Esophagus squamous epithelium (tissue), 5 donors: ENCODE data around the gene GNLY. TPM values are rescaled to one million over a fixed set of nuclear protein-coding genes. Genes with fewer than 3 reads are reported as not detected.
"Not testable (repeated sequence)": the region's sequence is repeated elsewhere in the genome, so short reads cannot be mapped to it uniquely, and the experiment has no call there.

Experiments
- DNase-seq: peaks from one replicate; lab custom pipeline; 2025; lab: John Stamatoyannopoulos, UW
- H3K27ac ChIP-seq, 4 donors: fragments of 200-600 bp; sonication (generic); one replicate each; pipeline ENCODE4 v1.5.1; 2016 to 2019; ENCODE audit warnings: mild to moderate bottlenecking in 1 of 4
- H3K27me3 ChIP-seq, 4 donors: fragments of 200-600 bp; sonication (generic); 1 replicate in 3 of 4; 2 replicates in 1 of 4; pipeline versions ENCODE4 v1.5.1 to v1.6.0; 2017 to 2021; ENCODE audit warnings: antibody characterized with exemption in 1 of 4
- H3K36me3 ChIP-seq, 3 donors: fragments of 200-600 bp; sonication (generic); one replicate each; pipeline ENCODE4 v1.5.1; 2016 to 2019
- H3K4me1 ChIP-seq, 3 donors: fragments of 200-600 bp; sonication (generic); one replicate each; pipeline ENCODE4 v1.5.1; 2017 to 2019
- H3K4me3 ChIP-seq, 4 donors: fragments of 200-600 bp; sonication (generic); 1 replicate in 3 of 4; 2 replicates in 1 of 4; pipeline ENCODE4 v1.5.1; 2016 to 2019; ENCODE audit warnings: mild to moderate bottlenecking in 2 of 4, moderate library complexity in 1 of 4
- H3K9me3 ChIP-seq, 3 donors: fragments of 200-600 bp; sonication (generic); one replicate each; pipeline ENCODE4 v1.5.1; 2016 to 2019
- POLR2A ChIP-seq, 4 donors: fragments of 450-650 bp; IDR thresholded peaks; one replicate each; pipeline ENCODE4 v1.6.1; 2017; ENCODE audit warnings: antibody characterized with exemption in 4 of 4, mild to moderate bottlenecking in 4 of 4, moderate library complexity in 3 of 4
- WGBS, 2 donors: methylation state at CpG; one replicate each; pipeline ENCODE4 v1.1.5; 2018; 5-methylcytosine and 5-hydroxymethylcytosine counted together
- intact Hi-C: fragments of 100-400 bp; cut with DNase I; formaldehyde crosslinking; loops from one replicate; pipeline ENCODE4 v1.15.0; 2022
- total RNA-seq, 4 donors: library from RNA; depleted of rRNA; stranded (reverse); fragments of >200 nt; gene quantifications; one replicate each; pipeline ENCODE4 v1.1.0, GENCODE V29; 2016
- TF ChIP-seq, protein P1 (sequence below), 6 experiments: fragments of 450-650 bp in 4 of 6; fragments of 200-600 bp in 2 of 6; sonication (generic) in 2 of 6; IDR thresholded peaks; one replicate each; pipeline ENCODE4 v1.5.1; 2016 to 2019; ENCODE audit warnings: antibody characterized with exemption in 6 of 6, mild to moderate bottlenecking in 4 of 6, moderate library complexity in 4 of 6
- donor health status: DM: yes; HTN: yes; CAD: no.

GNLY gene
- total RNA-seq, 4 donors from 2014 or later: 0.76 to 6.1 (median 2.1) TPM

DNA sequence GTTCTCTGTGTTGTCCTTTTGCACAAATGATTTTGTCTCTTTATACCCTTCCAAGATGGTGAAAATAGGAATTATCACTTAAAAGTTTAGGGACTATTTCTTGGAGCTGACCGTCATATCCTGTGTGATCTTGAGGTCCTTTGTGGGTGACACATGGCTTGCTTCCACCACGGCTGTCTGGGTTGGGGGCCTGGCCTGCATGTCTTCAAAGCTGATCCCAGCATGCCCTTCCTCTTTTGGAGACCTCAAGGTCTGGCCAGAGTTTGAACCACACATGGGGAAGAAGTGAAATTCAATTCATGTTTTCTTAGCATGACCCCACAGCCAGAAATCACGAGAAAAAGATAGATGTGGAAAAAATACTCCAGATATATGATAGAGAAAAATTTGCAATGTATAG is 40.2 kb upstream of the GNLY start:
- TF ChIP-seq, protein P1, sequence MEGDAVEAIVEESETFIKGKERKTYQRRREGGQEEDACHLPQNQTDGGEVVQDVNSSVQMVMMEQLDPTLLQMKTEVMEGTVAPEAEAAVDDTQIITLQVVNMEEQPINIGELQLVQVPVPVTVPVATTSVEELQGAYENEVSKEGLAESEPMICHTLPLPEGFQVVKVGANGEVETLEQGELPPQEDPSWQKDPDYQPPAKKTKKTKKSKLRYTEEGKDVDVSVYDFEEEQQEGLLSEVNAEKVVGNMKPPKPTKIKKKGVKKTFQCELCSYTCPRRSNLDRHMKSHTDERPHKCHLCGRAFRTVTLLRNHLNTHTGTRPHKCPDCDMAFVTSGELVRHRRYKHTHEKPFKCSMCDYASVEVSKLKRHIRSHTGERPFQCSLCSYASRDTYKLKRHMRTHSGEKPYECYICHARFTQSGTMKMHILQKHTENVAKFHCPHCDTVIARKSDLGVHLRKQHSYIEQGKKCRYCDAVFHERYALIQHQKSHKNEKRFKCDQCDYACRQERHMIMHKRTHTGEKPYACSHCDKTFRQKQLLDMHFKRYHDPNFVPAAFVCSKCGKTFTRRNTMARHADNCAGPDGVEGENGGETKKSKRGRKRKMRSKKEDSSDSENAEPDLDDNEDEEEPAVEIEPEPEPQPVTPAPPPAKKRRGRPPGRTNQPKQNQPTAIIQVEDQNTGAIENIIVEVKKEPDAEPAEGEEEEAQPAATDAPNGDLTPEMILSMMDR (IDR thresholded peaks at IDR 0.05): no peak
- TF ChIP-seq POLR2A (IDR thresholded peaks at IDR 0.05): no peak
- WGBS, 2 donors: 88% methylated on average over 3 of the region's 3 CpGs
- Histone ChIP-seq H3K9me3 (no peaks in the 10 kb centered on the region), H3K27ac (no peak overlapping the region), H3K4me3 (no peak overlapping the region), H3K4me1 (peaks cover 0 to 6% (median 5%) of the 10 kb centered on the region in 3 donors), H3K27me3 (no peaks in the 10 kb centered on the region), H3K36me3 (peaks cover under 1 to 91% (median 7%) of the 10 kb centered on the region in 3 donors)
- DNase-seq: no peak
- intact Hi-C loops: no loop called here

DNA sequence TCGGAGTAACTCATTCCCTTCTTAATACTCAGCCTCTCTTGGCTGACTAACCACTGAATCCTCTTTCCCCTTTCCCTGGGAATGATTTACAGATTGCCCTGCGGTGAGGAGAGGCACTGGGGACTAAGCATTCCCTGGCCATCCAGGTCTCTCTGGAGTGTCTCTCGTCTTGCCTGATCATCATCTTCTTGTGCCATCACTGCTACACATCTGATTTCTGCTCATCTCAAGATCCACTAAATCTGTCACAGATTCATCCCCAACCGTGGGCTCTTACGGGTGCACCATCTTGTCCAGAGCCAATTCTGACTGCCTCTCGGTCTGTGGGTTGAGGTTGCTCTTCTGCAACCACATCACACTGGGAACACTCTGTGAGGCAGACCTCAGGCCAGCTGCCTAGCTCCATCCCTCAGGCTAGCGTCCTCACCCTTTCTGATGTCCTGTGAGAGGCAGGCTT is 38.2 kb upstream of the GNLY start:
- H3K9me3 ChIP-seq: no peaks in the 10 kb centered on the region
- no peak for DNase-seq
- peaks cover 0 to 80% (median 0%) of the 10 kb centered on the region in 3 donors for H3K36me3 ChIP-seq
- H3K4me3 ChIP-seq: no peak overlapping the region
- intact Hi-C loops: no loop called here
- 87 to 91% methylated on average over 6 to 7 of the region's 7 CpGs for WGBS, 2 donors
- H3K27ac ChIP-seq: no peak overlapping the region
- H3K27me3 ChIP-seq: no peaks in the 10 kb centered on the region
- TF ChIP-seq, protein P1 (IDR thresholded peaks at IDR 0.05): no peak
- peaks cover 0 to 4% (median 0%) of the 10 kb centered on the region in 3 donors for H3K4me1 ChIP-seq

DNA sequence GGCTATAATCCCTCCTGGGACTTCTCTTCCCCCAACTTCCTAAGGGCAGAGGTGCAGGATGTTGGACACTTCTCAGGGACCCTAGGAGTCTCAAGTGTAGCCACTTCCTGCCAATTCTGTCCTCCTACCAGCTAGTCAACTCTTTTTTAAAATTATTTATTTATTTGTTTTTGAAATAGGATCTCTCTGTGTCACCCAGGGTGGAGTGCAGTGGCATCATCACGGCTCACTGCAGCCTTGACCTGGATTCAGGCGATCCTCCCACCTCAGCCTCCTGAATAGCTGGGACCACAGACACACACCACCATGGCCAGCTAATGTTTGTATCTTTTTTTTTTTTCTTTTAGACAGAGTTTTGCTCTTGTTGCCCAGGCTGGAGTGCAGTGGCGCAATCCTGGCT is 37.7 kb upstream of the GNLY start:
- Histone ChIP-seq H3K27ac (no peak overlapping the region), H3K9me3 (no peaks in the 10 kb centered on the region), H3K4me3 (no peak overlapping the region), H3K27me3 (no peaks in the 10 kb centered on the region), H3K4me1 (peaks cover 0 to 9% (median 0%) of the 10 kb centered on the region in 3 donors), H3K36me3 (peaks cover 0 to 75% (median 0%) of the 10 kb centered on the region in 3 donors)
- no peak for DNase-seq
- 93 to 94% methylated on average over 3 of the region's 3 CpGs for WGBS, 2 donors
- intact Hi-C loops: no loop called here
- no peak for TF ChIP-seq POLR2A (IDR thresholded peaks at IDR 0.05)
- TF ChIP-seq, protein P1 (IDR thresholded peaks at IDR 0.05): no peak

DNA sequence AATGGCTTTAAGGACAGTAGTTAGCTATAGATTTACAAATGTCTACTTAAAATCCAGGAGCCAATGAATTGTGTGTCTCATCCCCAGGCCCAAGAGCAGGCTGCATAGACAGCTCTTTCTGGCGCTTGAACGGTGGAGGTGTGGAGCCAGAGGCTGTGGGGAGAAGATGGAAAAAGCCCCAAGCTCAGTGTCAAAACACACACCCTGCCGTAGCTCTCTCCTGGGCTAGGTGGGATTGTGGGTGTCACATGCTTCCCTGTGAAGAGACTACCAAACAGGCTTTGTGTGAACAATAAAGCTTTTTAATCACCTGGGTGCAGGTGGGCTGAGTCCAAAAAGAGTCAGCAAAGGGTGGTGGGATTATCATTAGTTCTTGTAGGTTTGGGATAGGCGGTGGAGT is 36.8 kb upstream of the GNLY start:
- DNase-seq, intact Hi-C loops, H3K27me3 ChIP-seq, H3K9me3 ChIP-seq, H3K4me3 ChIP-seq, H3K27ac ChIP-seq: not testable (repeated sequence)
- peaks cover 0 to 19% (median 0%) of the 10 kb centered on the region in 3 donors for H3K4me1 ChIP-seq
- 87 to 88% methylated on average over 3 of the region's 4 CpGs for WGBS, 2 donors
- peaks cover 0 to 66% (median 0%) of the 10 kb centered on the region in 3 donors for H3K36me3 ChIP-seq

DNA sequence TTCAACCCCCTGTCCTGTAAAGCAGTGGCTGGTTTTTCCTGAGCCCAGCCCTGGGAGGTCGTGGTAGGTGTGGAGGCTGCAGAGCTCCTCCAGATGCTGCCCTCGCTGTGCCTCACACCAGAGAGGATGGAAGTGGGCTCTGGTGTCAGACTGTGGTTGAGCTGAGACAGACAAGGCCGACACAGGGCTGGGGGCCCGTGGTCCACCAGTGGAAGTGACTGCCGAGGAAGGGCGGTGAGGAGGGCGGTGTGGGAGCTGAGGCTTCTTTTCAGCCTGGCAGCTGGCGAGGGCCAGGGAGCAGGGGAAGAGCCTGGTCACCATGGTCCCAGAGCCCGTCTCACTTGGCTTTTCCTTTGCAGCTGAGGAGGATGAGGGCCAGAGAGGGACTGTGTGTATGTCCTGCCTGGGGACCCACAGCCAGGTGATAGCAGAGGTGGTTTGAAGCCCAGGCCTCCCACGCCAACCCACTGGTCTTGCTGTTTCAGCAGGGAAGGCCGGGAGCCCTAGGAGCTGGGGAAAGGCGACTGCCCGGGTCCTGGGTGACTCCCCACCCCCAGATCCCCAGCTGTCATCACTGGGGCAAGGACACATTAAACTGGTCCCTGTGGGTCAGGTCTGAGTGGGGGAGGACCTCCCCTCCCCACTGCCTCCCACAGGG is 34.7 kb upstream of the GNLY start:
- Histone ChIP-seq H3K4me1 (peaks cover 0 to 27% (median 0%) of the 10 kb centered on the region in 3 donors), H3K27ac (no peak overlapping the region), H3K27me3 (no peaks in the 10 kb centered on the region), H3K4me3 (no peak overlapping the region), H3K36me3 (peaks cover 0 to 45% (median 0%) of the 10 kb centered on the region in 3 donors), H3K9me3 (no peaks in the 10 kb centered on the region)
- intact Hi-C loops: no loop called here
- no CpG with 5 or more reads among the region's 13 CpGs for whole genome bisulfite sequencing, 2 donors
- TF ChIP-seq POLR2A (IDR thresholded peaks at IDR 0.05): no peak
- TF ChIP-seq, protein P1 (IDR thresholded peaks at IDR 0.05): no peak
- DNase-seq: no peak

DNA sequence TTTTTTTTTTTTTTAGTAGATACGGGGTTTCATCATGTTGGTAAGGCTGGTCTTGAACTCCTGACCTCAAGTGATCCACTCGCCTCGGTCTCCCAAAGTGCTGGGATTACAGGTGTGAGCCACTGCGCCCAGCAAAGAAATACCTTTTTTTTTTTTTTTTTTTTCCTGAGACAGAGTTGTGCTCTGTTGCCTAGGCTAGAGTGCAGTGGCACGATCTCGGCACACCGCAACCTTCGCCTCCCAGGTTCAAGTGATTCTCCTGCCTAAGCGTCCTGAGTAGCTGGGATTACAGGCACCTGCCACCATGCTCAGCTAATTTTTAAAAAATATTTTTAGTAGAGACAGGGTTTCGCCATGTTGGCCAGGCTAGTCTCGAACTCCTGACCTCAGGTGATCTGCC is 33.9 kb upstream of the GNLY start:
- intact Hi-C loops, H3K4me3 ChIP-seq, DNase-seq, H3K27ac ChIP-seq, H3K9me3 ChIP-seq, H3K27me3 ChIP-seq: not testable (repeated sequence)
- 86 to 100% methylated on average over 3 to 7 of the region's 11 CpGs for WGBS, 2 donors
- Histone ChIP-seq H3K36me3 (peaks cover 0 to 39% (median 0%) of the 10 kb centered on the region in 3 donors), H3K4me1 (peaks cover 0 to 27% (median 0%) of the 10 kb centered on the region in 3 donors)
